DMS79 treated with DMSO at 0.1 percent for 48 hours (cell line): ENCODE results near the gene GRID1.

Experiments used
- DNase-seq: peaks from one replicate; lab custom pipeline; 2025; lab: John Stamatoyannopoulos, UW

Gene GRID1

DNA sequence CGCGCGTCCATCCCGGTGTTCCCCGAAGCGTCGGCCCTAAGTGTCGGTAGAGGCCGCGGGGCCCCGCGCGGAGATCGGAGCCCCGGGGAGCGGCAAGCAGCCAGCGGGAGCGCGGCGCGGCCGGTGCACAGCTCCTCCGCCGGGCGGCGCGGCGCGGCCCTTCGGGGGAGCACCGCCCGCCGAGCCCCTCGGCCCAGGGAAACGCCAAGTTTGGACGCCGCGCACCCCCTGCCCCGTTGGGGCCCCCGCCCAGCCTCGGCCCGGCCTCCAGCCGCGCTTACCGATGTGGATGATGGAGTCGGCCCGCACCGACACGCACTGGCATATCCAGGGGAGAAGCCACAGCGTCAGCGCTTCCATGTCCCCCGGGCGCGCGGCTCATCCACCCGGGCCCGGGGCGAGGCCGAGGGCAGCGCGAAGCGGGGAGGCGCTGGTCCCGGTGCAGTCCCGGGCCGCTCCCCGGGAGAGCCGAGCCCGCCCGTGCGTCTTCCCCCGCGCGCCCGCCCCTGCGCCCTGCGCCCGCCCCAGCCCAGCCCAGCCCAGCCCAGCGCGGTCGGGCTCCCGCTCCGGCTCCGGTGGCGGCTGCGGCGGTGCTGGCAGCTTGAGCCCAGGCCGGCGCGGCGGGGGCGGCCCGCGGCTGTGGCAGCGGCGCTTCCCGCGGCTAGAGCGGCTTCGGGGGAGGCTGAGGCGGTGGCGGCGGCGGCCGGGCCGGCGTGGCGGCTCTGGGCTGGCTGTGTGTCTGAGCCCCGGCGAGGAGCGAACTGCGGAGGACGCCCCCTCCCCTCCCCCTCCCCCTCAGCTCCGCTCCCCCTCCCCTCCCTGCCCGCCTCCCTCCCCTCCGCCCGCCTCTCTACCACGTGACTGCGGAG lies at the start of gene GRID1:
Gene GRID1, minus strand, starts transcription at position 763 of the 869 bp plus-strand sequence.
- no peak for DNase-seq

DNA sequence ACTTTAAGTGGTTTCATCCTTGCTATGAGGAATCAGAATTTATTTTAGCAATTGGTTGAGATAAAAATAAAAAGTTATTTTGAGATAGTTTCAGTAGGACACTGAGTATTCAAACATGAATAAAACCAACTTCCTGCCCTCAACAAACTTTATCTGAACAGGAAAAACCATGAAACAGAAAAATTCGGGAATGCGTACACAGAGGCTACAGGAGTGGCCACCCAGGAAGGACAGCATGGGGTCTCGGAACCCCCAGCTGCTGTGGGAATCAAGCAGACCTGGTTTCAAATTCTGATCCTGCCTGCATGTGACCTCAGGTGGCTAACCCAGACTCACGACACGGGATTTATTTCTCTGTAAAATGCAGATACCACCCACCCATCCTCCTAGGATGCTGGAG lies 49.0 kb upstream of the GRID1 start:
- DNase-seq: no peak

DNA sequence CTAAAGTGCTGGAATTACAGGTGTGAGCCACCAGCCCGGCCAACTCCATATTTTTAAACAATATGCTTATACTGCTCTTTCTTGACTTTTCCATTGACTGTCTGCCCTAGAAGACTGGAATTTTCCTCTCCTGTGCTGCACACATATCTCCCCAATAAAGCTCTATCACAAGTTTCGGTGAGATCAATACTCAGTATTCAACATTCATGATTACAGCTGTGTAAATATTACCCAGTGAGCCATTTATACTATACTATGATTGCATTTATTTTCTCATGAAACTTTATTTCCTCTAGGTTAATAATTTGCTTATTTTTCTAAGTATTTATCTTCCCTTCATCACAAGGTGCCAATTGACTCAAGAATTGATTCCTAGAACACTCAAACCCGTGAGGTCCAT lies 48.5 kb upstream of the GRID1 start:
- DNase-seq: no peak

DNA sequence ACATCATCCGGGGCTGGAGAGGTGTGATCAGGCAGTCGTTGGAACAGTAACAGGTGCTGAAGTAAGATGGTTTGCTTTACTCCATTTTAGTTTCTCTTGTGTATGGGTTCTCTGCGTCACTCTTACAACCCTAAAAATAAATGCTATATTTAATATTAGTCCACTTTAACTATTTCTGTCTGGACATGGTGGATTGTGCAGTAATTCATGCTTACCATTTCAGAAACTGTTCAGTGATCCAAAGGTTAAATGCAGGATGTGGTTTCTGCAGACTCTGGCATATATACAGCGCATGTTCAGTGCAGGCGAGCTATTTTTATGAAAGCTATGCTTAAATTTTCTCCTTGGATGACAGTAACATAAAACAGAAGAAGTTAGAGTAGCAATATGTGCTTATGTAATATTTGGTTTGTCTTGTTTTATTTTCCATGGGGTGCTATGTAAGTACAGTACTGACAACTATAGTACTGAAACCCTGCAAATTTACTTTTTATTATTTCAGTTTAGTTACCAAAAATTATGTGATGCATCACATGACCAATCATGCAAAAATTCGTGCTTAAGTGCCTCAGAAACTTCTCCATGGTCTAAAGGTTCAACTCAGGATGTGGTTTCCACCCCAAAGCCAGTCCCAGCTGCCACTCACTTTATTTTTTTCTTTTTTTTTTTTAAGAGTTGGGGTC lies 46.6 kb upstream of the GRID1 start:
- DNase-seq: no peak

DNA sequence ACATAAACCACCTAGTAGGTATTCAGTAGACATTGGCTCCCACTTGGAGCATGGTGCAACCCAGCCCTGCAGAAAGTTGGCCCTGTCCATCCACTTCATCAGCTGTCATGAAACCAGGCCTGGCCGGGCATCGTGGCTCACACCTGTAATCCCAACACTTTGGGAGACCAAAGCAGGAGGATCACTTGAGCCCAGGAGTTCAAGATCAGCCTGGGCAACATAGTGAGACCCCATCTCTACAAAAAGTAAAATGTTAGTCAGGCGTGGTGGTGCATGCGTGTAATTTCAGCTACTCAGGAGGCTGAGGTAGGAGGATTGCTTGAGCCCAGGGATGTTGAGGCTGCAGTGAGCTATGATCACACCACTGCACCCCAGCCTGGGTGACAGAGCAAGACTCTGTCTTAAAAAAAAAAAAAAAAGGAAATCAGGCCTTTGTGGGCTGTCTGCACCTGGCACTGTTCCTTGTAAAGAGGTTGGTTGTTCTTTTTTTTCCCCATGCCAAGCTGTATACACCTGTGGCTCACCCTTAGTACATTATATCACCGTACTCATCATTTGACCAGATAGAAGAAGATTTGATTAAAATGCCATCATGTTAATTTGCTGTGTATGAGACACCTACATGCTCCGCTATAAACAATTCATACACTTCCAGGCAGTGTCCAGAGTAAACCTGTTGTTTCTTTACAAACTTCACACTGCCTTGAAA lies 45.4 kb upstream of the GRID1 start:
- DNase-seq: no peak

DNA sequence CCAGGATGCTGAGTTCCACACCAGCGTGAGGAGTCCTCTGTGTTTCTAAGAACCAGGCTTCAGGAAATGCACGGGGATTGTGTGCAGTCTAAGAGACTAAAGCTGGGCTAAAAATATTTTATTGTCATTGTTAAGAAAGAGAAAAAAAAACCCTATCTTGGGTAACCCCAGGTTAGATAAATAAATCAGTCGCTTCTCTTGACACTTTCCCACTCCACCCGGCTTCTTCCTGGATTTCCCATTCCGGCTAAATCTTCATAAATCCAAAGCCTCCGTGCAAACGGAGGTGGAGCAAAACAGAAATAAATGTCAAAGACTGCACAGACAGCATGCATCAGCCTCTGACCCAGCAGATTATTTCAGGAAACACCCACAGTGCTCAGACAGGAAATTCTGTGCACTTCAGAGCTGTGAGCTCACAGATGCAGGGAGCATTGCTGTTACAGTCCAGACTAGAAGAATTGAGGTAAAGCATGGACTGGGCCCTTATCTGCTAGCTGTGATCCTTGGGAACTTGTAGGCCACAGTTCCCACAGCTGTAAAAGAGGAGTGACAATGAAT lies 44.8 kb upstream of the GRID1 start:
- DNase-seq: no peak

DNA sequence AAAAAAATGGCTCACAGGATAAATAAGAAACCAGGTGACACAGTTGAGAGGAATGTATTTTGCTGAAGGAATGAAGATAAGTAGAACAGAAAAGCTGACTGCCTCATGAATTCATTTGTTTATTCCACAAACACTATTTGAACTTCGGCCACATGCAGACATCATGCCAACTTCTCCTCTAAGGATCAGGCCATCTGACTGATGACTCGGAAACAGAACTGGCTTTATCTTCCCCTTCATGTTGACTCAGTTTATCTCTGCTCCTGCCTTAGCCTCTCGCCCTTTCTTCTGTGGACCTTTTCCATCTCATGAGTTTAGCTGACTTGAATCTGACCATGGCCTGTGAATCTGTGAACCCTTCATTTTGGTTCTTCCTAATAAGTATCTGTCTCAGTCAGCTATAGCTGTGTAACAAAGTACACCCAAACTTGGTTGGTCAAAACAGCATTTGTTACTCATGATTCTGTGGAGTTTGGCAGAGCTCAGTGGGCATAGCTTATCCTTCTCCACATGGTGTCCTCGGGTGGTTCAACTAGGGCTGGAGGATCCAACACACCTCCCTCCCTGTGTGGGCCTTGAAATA lies 44.0 kb upstream of the GRID1 start:
- no peak for DNase-seq

DNA sequence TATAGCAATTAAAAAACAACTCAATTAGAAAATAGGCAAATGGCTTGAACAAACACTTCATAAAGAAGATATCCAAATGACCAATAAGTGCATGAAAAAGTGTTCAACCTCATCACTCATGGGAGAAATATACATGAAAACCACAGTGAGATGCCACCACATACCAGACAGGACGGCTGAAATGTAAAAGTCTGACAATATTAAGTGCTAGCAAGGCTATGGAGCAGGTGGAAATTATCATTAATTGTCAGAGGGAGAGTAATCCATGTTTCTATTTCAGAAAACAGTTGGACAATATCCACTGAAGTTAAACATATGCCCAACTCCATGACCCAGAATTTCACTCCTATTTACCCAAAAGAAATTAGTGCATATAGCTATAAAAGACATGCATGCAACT lies 42.6 kb upstream of the GRID1 start:
- no peak for DNase-seq

DNA sequence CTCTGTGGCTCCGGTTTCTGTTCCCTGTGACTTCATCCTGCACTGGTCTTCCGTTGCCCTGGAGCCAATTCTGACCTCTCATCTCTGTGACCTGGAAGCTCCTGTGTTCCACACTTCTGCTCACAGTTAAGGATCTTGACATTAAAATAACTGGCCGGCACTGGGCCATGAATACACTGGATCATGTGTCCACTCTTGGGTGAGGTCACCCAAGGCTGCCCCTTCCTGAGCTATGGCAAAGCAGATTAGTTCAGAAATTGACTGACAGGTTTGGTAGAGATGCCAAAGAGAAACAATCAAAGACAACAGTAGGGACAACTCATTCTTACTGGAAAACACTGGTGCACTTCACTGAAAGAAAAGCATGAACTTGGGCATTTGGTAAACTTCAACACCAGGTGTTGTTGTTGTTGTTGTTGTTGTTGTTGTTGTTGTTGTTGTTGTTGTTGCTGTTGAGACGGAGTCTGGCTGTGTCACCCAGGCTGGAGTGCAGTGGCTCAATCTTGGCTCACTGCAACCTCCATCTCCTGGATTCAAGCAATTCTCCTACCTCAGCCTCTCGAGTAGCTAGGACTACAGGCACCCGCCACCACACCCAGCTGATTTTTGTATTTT lies 36.7 kb upstream of the GRID1 start:
- DNase-seq: no peak

DNA sequence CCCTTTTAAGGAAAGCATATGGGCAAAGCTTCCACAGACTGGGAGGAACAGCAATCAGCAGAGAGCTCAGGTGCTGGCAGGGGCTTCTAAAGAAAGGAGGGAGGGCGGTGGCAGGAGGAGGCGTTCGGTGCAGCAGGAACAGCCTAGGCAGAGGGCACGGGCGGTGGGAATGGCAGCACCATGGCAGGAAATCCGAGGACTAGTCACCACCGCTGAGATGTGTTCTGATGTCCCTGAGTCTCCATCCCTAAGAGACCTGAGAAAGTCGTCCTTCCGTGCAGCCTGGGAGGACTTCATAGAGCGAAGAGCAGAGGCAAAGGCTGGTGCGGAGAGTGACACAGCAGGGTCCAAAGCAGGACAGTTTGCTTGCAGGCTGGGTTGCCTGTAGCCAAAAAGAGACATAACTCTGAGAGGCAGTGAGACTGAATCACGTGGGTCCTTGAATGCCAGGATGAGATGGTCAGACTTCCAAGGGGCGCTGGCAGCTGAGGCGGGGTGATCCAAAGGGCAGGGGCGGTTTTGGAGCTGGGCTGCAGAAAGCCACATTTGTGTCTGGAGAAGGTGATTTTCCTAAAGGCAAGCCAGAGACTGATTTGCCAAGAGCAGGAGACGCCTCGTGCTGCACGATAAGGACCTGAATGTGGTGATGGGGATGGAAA lies 35.8 kb upstream of the GRID1 start:
- DNase-seq: peak; percentile 16

DNA sequence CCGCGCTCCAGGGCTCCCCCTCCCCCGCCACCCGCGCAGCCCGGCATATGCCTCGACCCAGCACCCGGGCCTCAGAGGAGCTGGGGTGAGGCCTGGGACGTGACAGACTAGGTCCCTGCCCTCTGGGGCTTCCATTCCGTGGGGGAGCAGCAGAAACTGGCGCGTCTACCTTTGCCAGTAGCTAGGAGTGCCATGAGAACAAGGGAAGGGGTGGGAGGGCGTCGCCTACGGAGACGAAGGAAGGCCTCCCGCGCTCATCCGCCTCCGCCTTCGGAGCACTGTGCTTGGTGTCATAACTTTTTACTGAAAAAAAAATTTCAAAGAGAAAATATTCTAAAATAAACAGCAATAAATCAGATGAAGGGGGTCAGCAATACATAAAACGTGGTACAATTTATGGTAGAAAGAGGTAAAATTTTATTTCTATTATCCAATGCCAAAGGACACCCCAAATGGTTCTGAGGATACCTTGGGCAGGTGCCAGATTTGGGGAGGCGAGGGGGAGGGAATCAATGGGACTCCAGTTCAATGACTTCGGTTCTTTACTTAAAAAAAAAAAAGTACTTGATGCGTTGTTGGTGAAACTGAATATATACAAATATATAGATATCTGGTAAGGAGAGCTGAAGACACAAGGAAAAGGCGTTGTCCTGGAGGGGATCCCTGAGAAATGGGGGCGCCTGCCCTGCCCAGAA lies 35.1 kb upstream of the GRID1 start:
- DNase-seq: no peak

DNA sequence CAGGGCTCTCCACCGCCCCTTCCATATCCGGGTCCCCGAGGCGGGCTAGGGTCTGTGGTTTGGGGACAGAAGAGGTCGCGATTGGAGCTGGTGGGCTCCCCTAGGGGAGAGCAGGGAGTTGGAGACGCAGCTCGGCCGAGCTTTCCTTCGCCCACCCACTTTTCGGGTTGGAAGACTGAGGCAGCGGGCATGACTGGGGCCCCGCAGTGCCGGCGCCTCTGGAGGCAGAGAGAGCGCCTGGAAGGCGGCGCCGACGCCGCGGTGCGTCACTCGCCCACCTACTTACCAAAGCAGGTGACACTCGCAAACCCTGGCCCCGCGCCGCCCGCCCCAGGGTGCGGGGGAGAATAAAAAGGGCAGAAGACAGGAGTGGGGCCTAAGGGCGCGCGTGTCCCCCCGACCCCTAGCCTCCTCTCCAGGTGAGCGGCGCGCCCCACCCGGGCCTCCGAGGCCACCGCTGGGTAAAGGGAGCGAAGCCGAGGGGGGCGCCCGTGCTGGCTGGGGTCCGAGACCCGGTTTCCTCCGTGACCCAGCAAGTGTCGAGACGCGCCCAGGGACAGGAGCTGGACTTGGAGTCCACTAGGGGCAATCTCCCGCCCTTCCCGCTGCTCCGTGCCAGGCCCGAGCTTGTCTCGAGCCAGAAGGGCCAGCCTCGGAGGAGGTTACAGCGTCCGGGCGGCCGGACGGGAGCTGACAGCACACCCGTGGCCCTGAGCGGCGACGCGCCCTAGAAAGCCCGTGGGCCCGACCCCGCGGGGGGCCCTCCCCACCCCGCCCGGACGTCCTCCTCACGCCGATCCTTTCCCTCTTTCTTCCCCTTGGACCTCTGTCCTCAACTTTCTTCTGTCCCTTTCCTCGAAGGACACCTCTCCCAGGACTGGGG lies 34.4 kb upstream of the GRID1 start:
- peak; percentile 7 for DNase-seq

DNA sequence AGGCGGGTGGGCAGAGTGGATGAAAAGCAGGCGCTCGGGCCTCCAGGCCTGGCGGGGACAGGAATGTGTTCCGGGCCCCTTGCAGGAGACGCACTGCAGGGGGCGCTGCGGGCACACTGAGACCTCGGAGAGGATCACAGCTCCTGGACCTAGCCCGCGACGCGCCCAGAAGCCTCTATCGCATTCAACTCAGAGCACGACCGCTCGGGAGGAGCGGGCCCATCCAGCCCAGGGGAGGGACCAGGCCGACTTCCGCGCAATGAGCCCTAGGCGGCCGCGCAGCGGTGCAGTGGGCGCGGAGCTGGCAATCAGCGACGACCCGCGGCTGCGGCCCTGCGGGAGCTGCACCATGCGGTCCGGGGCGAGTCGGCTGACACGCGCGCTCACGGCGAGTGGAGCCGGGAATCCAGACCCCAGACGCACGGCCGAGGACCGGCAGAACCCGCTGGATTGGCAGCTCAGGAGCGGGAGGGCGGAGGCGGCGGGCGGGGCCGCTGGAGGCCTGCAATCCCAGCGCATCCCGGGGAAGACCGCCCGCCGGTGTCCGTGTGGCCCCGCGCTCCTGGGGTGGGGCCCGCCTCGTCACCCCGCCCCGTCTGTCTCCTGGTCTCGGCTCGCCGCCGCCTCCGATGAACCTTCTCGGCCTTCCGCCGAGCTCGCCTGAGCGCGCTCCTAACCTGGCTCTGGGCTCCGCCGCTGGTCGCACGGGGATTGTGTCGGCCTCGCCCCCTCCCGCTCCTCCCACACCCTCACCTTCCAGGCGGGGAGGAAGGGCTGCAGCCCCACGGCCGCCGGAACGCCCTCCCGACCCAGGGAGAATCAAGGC lies 33.5 kb upstream of the GRID1 start:
- peak; percentile 51 for DNase-seq

DNA sequence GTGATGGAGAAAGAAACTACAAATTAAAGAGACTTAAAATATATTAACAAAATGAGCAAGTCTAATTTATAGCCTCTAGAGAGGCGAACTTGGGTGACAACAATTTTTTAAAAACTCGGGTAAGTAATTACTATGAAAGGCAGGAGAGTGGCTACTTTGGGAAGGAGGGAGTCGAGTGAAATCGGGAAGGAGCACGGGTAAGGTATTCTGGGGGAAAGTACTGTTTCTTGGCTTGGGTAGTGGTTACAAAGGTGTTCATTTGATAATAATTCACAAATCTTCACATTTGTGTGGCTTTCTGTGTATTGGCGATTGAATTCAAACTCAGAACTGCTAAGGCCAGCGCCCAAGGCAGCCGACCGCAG lies 32.9 kb upstream of the GRID1 start:
- no peak for DNase-seq

DNA sequence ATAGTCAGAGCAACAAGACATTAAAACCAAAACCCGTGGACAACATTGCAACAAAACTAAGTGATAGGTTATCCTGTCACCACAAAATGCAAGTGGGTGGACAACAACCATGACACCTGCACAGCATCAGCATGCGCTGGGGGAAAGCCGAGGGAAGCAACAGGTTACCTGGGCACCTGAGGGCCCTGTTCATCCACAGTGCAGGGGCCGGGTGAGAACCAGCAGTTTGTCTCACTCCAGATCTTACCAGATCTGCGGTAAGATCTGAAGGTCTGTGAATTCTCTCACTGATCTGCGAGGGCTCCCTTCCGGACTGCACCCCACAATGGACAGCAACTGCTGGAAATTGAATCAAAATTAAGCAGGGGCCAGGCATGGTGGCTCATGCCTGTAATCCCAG lies 30.5 kb upstream of the GRID1 start:
- no peak for DNase-seq

DNA sequence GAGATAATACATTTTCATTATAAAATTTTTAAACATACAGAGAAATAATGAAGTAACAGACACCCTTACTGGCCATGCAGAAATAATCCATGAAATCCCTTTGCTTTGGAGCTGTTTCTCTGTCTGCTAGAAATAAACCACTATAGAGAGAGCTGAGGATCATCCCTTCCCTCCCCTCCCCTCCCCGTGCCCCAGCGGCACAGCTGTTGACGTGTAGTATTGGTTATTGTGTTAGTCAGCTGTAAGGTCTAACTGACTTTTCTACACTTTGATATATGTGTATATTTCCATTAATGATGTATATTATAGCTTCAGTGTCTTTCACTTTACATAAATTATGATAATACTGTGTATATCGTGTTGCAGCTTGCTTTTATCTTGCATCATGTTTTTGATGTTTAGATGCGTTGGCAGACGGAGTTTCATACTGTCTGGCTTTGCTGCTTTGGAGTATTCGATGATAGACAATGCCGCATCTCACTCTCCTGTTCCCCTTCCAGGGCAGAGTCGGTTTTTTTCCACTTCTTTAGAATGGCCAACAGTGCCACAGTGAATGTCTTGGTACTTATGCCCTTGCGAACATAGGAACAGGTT lies 27.4 kb upstream of the GRID1 start:
- no peak for DNase-seq

DNA sequence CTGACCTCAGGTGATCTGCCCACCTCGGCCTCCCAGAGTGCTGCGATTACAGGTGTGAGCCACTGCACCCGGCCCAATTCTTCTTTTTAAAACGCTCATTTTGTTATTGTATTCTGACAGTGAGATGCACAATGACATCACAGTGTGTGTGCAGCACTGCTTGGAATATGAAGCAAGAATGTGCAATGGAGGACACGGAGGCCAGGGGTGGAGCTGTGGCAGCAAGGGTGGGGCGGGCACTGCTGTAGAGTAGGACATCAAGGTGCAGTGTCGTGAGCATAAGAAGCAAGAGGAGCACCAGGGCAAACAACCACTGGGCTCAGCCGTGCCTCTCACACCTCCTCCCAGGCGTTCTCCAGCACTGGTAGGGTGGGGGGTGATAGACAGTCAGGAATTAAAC lies 26.8 kb upstream of the GRID1 start:
- no peak for DNase-seq

DNA sequence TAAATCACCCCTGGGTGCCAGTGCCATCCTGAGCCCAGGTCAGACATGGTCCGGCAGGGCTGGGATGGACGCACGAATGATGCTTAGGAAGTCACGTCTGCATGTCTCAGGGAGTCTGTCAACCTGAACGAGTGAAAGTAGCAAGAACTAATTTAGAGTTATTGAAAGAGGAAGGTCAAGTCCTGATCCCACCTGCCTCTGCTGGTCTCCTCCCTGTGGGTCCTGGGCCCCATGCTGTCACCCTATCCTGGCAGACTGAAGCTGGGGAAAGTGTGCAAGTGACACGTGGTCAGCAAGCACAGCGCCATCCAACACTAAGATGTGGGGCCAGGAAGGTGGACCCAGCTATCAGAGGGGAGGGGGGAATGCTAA lies 26.1 kb upstream of the GRID1 start:
- DNase-seq: no peak
